GM19240 (cell line): ENCODE data around the gene KLHL8.
"Not testable (repeated sequence)": the region's sequence is repeated elsewhere in the genome, so short reads cannot be mapped to it uniquely, and the experiment has no call there.

ENCODE experiments used
- DNase-seq: peaks from one replicate; pipeline ENCODE4 v3.0.0; 2011; ENCODE audit warnings: low spot score; ENCODE audit not compliant: insufficient read length

KLHL8 gene

GRCh38 chr4:87179751-87180150 is 40.7 kb downstream of the KLHL8 start:
- DNase-seq, result no peak

GRCh38 chr4:87174672-87175071 is 45.7 kb downstream of the KLHL8 start:
- no peak for DNase-seq

- DNase-seq, result no peak
Observed at GRCh38 chr4:87171944-87172343, 48.5 kb downstream of the KLHL8 start.

- DNase-seq, result no peak
Observed at GRCh38 chr4:87166296-87166854, 54.0 kb downstream of the KLHL8 start.

- DNase-seq, result no peak
Observed at GRCh38 chr4:87165892-87166291, 54.5 kb downstream of the KLHL8 start.

- no peak for DNase-seq
Observed at GRCh38 chr4:87153078-87153870, 67.1 kb downstream of the KLHL8 start.

GRCh38 chr4:87152310-87153041 is 67.9 kb downstream of the KLHL8 start:
- no peak for DNase-seq

GRCh38 chr4:87151730-87152129 is 68.7 kb downstream of the KLHL8 start:
- DNase-seq, result no peak

- DNase-seq, result peak; percentile 8
Observed at GRCh38 chr4:87150498-87151261, 69.7 kb downstream of the KLHL8 start.

GRCh38 chr4:87147116-87147515 is 73.3 kb downstream of the KLHL8 start:
- no peak for DNase-seq

- not testable (repeated sequence) for DNase-seq
Observed at GRCh38 chr4:87145934-87146333, 74.5 kb downstream of the KLHL8 start.

GRCh38 chr4:87144356-87144755 is 76.1 kb downstream of the KLHL8 start:
- no peak for DNase-seq

- DNase-seq, result no peak
Observed at GRCh38 chr4:87141428-87141827, 79.0 kb downstream of the KLHL8 start.

- no peak for DNase-seq
Observed at GRCh38 chr4:87134122-87134521, 86.3 kb downstream of the KLHL8 start.

- no peak for DNase-seq
Observed at GRCh38 chr4:87133183-87133582, 87.2 kb downstream of the KLHL8 start.

GRCh38 chr4:87132035-87132434 is 88.4 kb downstream of the KLHL8 start:
- no peak for DNase-seq

- DNase-seq, result no peak
Observed at GRCh38 chr4:87130985-87131703, 89.3 kb downstream of the KLHL8 start.

GRCh38 chr4:87129681-87130080 is 90.7 kb downstream of the KLHL8 start:
- no peak for DNase-seq

GRCh38 chr4:87128006-87128705 is 92.3 kb downstream of the KLHL8 start:
- DNase-seq, result no peak

- no peak for DNase-seq
Observed at GRCh38 chr4:87126056-87126455, 94.4 kb downstream of the KLHL8 start.
